K562 (cell line): ENCODE measurements around the gene PRTN3. TPM values are rescaled to one million over a fixed set of nuclear protein-coding genes. Genes with fewer than 3 reads are reported as not detected.

Source experiments
- ATF1 ChIP-seq, 2 experiments: fragments of 450-650 bp in 1 of 2; IDR thresholded peaks; 2 replicates each; pipeline ENCODE4 v1.6.1; 2016; ENCODE audit warnings: missing compliant biosample characterization in 1 of 2, missing genetic modification characterization in 1 of 2
- BCL6 ChIP-seq: fragments of 250-450 bp; sonication (Bioruptor Pico); IDR thresholded peaks from 2 replicates; pipeline ENCODE4 v1.4.0; 2020
- CBX1 ChIP-seq: sonication (generic); IDR thresholded peaks from 2 replicates; pipeline ENCODE4 v1.6.1; 2016; ENCODE audit warnings: antibody characterized with exemption, low read depth, mild to moderate bottlenecking
- CHCHD3 ChIP-seq: fragments of 250-450 bp; sonication (Bioruptor Pico); IDR thresholded peaks from 2 replicates; pipeline ENCODE4 v2.1.2; 2022; ENCODE audit warnings: mild to moderate bottlenecking
- DPF2 ChIP-seq: fragments of 450-650 bp; IDR thresholded peaks from 2 replicates; pipeline ENCODE4 v1.6.1; 2016
- EGR1 ChIP-seq: fragments of 450-650 bp; conservative IDR thresholded peaks from 2 replicates; pipeline ENCODE4 v1.6.1; 2017; ENCODE audit warnings: mild to moderate bottlenecking
- ERF ChIP-seq: fragments of 450-650 bp; formaldehyde crosslinking; IDR thresholded peaks from 2 replicates; pipeline ENCODE4 v1.4.0; 2020; ENCODE audit warnings: mild to moderate bottlenecking, mixed read lengths
- HDGF ChIP-seq: fragments of 450-650 bp; IDR thresholded peaks from 2 replicates; pipeline ENCODE4 v1.6.1; 2016
- HNRNPLL ChIP-seq: fragments of 200-400 bp; formaldehyde crosslinking; IDR thresholded peaks from 2 replicates; pipeline ENCODE4 v1.6.1; 2017; ENCODE audit warnings: low read length, low read depth, mild to moderate bottlenecking; ENCODE audit not compliant: poor library complexity, severe bottlenecking
- KDM1A ChIP-seq, 2 experiments: fragments of 450-650 bp; IDR thresholded peaks; 2 replicates each; pipeline ENCODE4 v1.6.1; 2016; ENCODE audit warnings: mild to moderate bottlenecking in 2 of 2
- KHSRP ChIP-seq: fragments of 450-650 bp; IDR thresholded peaks from 2 replicates; pipeline ENCODE4 v1.6.1; 2017
- MCM3 ChIP-seq: fragments of 450-650 bp; IDR thresholded peaks from 2 replicates; pipeline ENCODE4 v1.6.1; 2016
- RAD51 ChIP-seq: fragments of 450-650 bp; IDR thresholded peaks from 2 replicates; pipeline ENCODE4 v1.7.1; 2016; ENCODE audit warnings: low read depth, mild to moderate bottlenecking, borderline replicate concordance
- SIN3A ChIP-seq, 2 experiments: fragments of 150-350 bp in 1 of 2; IDR thresholded peaks; 2 replicates each; pipeline ENCODE4 v1.6.1; 2011 to 2016; ENCODE audit warnings: borderline replicate concordance in 2 of 2, low read depth in 2 of 2, low read length in 2 of 2, mild to moderate bottlenecking in 2 of 2, moderate library complexity in 2 of 2; ENCODE audit not compliant: control insufficient read depth in 1 of 2
- SIX5 ChIP-seq, 2 experiments: IDR thresholded peaks; 2 replicates each; pipeline ENCODE4 v1.6.1; 2011; ENCODE audit warnings: low read length in 2 of 2, borderline replicate concordance in 1 of 2, low read depth in 1 of 2, mild to moderate bottlenecking in 1 of 2, moderate library complexity in 1 of 2; ENCODE audit not compliant: insufficient read depth in 1 of 2
- ZNF311 ChIP-seq: fragments of 250-450 bp; sonication (Bioruptor Pico); IDR thresholded peaks from 2 replicates; pipeline ENCODE4 v1.4.0; 2020; ENCODE audit warnings: mild to moderate bottlenecking, moderate library complexity
- ZNF41 ChIP-seq: fragments of 250-450 bp; sonication (Bioruptor Pico); conservative IDR thresholded peaks from 2 replicates; pipeline ENCODE4 v1.4.0; 2020; ENCODE audit warnings: mild to moderate bottlenecking
- ZNF586 ChIP-seq: fragments of 450-650 bp; formaldehyde crosslinking; conservative IDR thresholded peaks from 2 replicates; pipeline ENCODE4 v1.4.0; 2020; ENCODE audit warnings: mild to moderate bottlenecking, moderate library complexity
- polyA plus RNA-seq, 8 experiments: library from polyadenylated mRNA; depleted of rRNA in 4 of 8; stranded (reverse) in 5 of 8; unstranded in 3 of 8; fragments of >200 nt; fragmentation: Nextera tagmentation in 2 of 8; fragmentation: Illumina TruSeq in 1 of 8; extraction: Ambion mirVana in 2 of 8; extraction: Trizol in 1 of 8; gene quantifications; 2 replicates each; pipeline versions ENCODE4 v1.2.1 to v1.2.3, GENCODE V29; 2011 to 2014; ENCODE audit warnings: inconsistent platforms in 1 of 8, missing spikeins in 1 of 8
- total RNA-seq, 7 experiments: library from RNA; depleted of rRNA in 6 of 7; stranded (reverse); fragments of >200 nt in 6 of 7; fragmentation: Illumina TruSeq in 2 of 7; extraction: Trizol in 2 of 7; gene quantifications; 2 replicates each; pipeline versions ENCODE4 v1.2.1 to v1.2.3, GENCODE V29; 2011 to 2021; ENCODE audit warnings: low replicate concordance in 1 of 7
- TF ChIP-seq, protein P1 (sequence below): sonication (generic); formaldehyde crosslinking; IDR thresholded peaks from 2 replicates; pipeline ENCODE4 v1.8.0; 2022; ENCODE audit warnings: mild to moderate bottlenecking, low read depth, missing genetic modification reagents
- TF ChIP-seq, protein P2 (sequence below): fragments of 250-450 bp; sonication (Bioruptor Pico); IDR thresholded peaks from 2 replicates; pipeline ENCODE4 v1.4.0; 2020; ENCODE audit warnings: mild to moderate bottlenecking
- TF ChIP-seq, protein P3 (sequence below): IDR thresholded peaks from 3 replicates; pipeline ENCODE4 v1.6.1; 2011; ENCODE audit warnings: borderline replicate concordance, mild to moderate bottlenecking, moderate library complexity; ENCODE audit not compliant: insufficient read length; ENCODE audit errors: extremely low read depth
- TF ChIP-seq, protein P4 (sequence below): fragments of 450-650 bp; IDR thresholded peaks from 2 replicates; pipeline ENCODE4 v1.6.1; 2016; ENCODE audit warnings: antibody characterized with exemption

Gene PRTN3
- total and polyA plus RNA-seq, 9 of the 15 experiments (the other 6 are each of a cell fraction or from before 2014, with no cell fraction given), result 0.14 to 0.86 (median 0.43) TPM; not detected in 3

DNA sequence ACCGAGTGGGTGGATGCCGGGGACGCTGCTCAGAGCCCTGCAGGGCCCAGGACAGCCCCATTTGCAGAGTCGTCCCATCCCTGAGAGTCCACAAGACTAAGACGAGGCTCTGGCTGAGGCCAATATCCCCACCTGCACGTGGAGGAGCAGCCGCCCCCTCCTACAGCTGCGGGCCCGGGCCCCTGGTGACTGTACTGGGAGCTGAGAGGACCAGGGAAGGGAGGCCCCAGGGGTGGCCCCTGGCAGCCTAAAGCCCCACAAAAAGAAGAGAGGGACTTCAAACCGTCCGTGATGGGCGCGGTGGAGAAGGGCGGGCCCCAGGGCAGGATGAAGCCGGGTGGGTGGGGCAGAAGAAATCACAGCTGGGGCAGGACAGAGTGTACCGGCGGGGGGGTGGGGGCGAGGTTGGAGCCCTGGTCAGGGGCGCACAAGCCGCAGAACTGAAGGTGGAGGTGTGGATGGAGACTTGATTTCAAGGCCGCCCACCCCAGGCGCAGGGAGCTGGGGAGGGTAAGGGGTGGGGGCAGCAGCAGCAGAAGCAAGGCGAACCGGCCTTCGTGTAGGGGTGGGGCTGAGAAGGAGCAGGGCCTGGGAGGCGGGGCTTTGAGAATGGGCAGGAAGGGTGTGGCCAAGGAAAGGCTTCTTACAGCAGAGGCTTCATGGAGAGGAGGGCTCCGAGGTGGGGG, 31.6 kb downstream of the PRTN3 start (continued):
- no peak for TF ChIP-seq SIN3A (IDR thresholded peaks at IDR 0.05; ENCODE audit: borderline replicate concordance in 2 of 2, control insufficient read depth in 1 of 2, low read depth in 2 of 2, low read length in 2 of 2)
- TF ChIP-seq, protein P1, sequence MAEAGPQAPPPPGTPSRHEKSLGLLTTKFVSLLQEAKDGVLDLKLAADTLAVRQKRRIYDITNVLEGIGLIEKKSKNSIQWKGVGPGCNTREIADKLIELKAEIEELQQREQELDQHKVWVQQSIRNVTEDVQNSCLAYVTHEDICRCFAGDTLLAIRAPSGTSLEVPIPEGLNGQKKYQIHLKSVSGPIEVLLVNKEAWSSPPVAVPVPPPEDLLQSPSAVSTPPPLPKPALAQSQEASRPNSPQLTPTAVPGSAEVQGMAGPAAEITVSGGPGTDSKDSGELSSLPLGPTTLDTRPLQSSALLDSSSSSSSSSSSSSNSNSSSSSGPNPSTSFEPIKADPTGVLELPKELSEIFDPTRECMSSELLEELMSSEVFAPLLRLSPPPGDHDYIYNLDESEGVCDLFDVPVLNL, result no peak
- TF ChIP-seq, protein P2, sequence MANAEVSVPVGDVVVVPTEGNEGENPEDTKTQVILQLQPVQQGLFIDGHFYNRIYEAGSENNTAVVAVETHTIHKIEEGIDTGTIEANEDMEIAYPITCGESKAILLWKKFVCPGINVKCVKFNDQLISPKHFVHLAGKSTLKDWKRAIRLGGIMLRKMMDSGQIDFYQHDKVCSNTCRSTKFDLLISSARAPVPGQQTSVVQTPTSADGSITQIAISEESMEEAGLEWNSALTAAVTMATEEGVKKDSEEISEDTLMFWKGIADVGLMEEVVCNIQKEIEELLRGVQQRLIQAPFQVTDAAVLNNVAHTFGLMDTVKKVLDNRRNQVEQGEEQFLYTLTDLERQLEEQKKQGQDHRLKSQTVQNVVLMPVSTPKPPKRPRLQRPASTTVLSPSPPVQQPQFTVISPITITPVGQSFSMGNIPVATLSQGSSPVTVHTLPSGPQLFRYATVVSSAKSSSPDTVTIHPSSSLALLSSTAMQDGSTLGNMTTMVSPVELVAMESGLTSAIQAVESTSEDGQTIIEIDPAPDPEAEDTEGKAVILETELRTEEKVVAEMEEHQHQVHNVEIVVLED, result no peak
- TF ChIP-seq, protein P3, sequence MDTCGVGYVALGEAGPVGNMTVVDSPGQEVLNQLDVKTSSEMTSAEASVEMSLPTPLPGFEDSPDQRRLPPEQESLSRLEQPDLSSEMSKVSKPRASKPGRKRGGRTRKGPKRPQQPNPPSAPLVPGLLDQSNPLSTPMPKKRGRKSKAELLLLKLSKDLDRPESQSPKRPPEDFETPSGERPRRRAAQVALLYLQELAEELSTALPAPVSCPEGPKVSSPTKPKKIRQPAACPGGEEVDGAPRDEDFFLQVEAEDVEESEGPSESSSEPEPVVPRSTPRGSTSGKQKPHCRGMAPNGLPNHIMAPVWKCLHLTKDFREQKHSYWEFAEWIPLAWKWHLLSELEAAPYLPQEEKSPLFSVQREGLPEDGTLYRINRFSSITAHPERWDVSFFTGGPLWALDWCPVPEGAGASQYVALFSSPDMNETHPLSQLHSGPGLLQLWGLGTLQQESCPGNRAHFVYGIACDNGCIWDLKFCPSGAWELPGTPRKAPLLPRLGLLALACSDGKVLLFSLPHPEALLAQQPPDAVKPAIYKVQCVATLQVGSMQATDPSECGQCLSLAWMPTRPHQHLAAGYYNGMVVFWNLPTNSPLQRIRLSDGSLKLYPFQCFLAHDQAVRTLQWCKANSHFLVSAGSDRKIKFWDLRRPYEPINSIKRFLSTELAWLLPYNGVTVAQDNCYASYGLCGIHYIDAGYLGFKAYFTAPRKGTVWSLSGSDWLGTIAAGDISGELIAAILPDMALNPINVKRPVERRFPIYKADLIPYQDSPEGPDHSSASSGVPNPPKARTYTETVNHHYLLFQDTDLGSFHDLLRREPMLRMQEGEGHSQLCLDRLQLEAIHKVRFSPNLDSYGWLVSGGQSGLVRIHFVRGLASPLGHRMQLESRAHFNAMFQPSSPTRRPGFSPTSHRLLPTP, result no peak
- TF ChIP-seq KHSRP, result no peak
- TF ChIP-seq HDGF, result peak; percentile 37; the same call in 1 of the 2 replicates
- no peak for TF ChIP-seq ZNF311 (CRISPR knock-in tag)
- no peak for TF ChIP-seq ZNF586 (CRISPR knock-in tag)
- TF ChIP-seq BCL6 (CRISPR knock-in tag), result no peak
- no peak for TF ChIP-seq MCM3
- no peak for TF ChIP-seq CHCHD3 (CRISPR knock-in tag)
- 0 out of 2 replicates have a peak, but pooled peaks have one; percentile 11 for TF ChIP-seq DPF2
- TF ChIP-seq, protein P4, sequence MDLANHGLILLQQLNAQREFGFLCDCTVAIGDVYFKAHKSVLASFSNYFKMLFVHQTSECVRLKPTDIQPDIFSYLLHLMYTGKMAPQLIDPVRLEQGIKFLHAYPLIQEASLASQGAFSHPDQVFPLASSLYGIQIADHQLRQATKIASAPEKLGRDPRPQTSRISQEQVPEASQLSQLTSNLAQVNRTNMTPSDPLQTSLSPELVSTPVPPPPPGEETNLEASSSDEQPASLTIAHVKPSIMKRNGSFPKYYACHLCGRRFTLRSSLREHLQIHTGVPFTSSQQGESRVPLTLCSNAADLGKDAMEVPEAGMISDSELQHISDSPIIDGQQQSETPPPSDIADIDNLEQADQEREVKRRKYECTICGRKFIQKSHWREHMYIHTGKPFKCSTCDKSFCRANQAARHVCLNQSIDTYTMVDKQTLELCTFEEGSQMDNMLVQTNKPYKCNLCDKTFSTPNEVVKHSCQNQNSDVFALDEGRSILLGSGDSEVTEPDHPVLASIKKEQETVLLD, result no peak
- no peak for TF ChIP-seq ATF1 (CRISPR knock-in tag; IDR thresholded peaks at IDR 0.05)
- TF ChIP-seq ATF1 (tag; IDR thresholded peaks at IDR 0.05), result no peak
- TF ChIP-seq KDM1A (IDR thresholded peaks at IDR 0.05), result peak in 1 of 2 experiments; percentile 79; a peak in 3 of 4 replicates
- no peak for TF ChIP-seq HNRNPLL
- TF ChIP-seq ZNF41, result no peak
- TF ChIP-seq EGR1, result peak; percentile 13; the same call in 1 of the 2 replicates
- TF ChIP-seq RAD51, result no peak
- TF ChIP-seq ERF (CRISPR knock-in tag), result no peak
- no peak for TF ChIP-seq CBX1
- no peak for TF ChIP-seq SIX5 (IDR thresholded peaks at IDR 0.05; ENCODE audit: borderline replicate concordance in 1 of 2, insufficient read depth in 1 of 2, low read depth in 1 of 2, low read length in 2 of 2)
